Measurements from ENCODE around the gene AQP6. TPM values are rescaled to one million over a fixed set of nuclear protein-coding genes. Genes with fewer than 3 reads are reported as not detected.

The AQP6 gene
- total and polyA plus RNA-seq, 9 donors = under 0.01 to 0.08 (median 0.04) TPM; not detected in 6

- Histone ChIP-seq H3K36me3 (no peaks in the 10 kb centered on the region), H3K9me3 (no peaks in the 10 kb centered on the region), H3K4me3 (no peak overlapping the region), H3K4me1 (ENCODE audit: insufficient read depth) (peaks cover 3% of the 10 kb centered on the region), H3K27ac (no peak overlapping the region), H3K27me3 (no peaks in the 10 kb centered on the region)
- DNase-seq = peak in 2 of 5 donors; percentile 1 to 4
- intact Hi-C loops (cut with DNase I) = loop anchor here in 1 of 4 donors (5.0 kb wide), 1 partner anchor 83 kb away; no protein-coding TSS in a partner anchor
- TF ChIP-seq POLR2A (IDR thresholded peaks at IDR 0.05) (no peak), EP300 (IDR thresholded peaks at IDR 0.05) (no peak), CTCF (IDR thresholded peaks at IDR 0.05) (no peak)
- WGBS, 3 donors = 94 to 95% (median 94%) methylated on average over 3 of the region's 3 CpGs
These were observed 22.9 kb upstream of the AQP6 start for GRCh38 chr12:49949866-49950265.

GRCh38 chr12:49950273-49951251 lies 22.2 kb upstream of the AQP6 start, which contains the start of gene AQP2:
Gene AQP2 (plus strand): TSS chr12:49950737. CDS start chr12:49950831, 94 bp downstream.
- peak in 2 of 5 donors; percentile 2 to 28 for DNase-seq
- 80 to 82% (median 82%) methylated on average over 32 of the region's 32 CpGs for WGBS, 3 donors
- intact Hi-C loops (cut with DNase I) = no loop called here

GRCh38 chr12:49951411-49952240 lies 21.1 kb upstream of the AQP6 start:
- H3K4me3 ChIP-seq = no peak overlapping the region
- 81 to 85% (median 82%) methylated on average over 14 of the region's 14 CpGs for WGBS, 3 donors
- DNase-seq = peak in 1 of 5 donors; percentile 17
- H3K36me3 ChIP-seq = no peaks in the 10 kb centered on the region
- no peaks in the 10 kb centered on the region for H3K4me1 ChIP-seq (ENCODE audit: insufficient read depth)
- H3K27ac ChIP-seq = no peak overlapping the region
- intact Hi-C loops (cut with DNase I) = no loop called here
- H3K9me3 ChIP-seq = no peaks in the 10 kb centered on the region
- no peak for TF ChIP-seq POLR2A (IDR thresholded peaks at IDR 0.05)
- TF ChIP-seq EP300 (IDR thresholded peaks at IDR 0.05) = no peak
- TF ChIP-seq CTCF (IDR thresholded peaks at IDR 0.05) = no peak
- no peaks in the 10 kb centered on the region for H3K27me3 ChIP-seq

More at GRCh38 chr12:49950273-49951251, 22.2 kb upstream of the AQP6 start, which contains the start of gene AQP2:
- no peak within 1 kb of the TSS for H3K27ac ChIP-seq
- no peaks in the 10 kb centered on the region for H3K9me3 ChIP-seq
- no peaks in the 10 kb centered on the region for H3K36me3 ChIP-seq
- TF ChIP-seq CTCF (IDR thresholded peaks at IDR 0.05) (no peak), POLR2A (IDR thresholded peaks at IDR 0.05) (no peak), EP300 (IDR thresholded peaks at IDR 0.05) (no peak)
- H3K4me1 ChIP-seq (ENCODE audit: insufficient read depth) = no peaks in the 10 kb centered on the region
- no peak within 1 kb of the TSS for H3K4me3 ChIP-seq
- no peaks in the 10 kb centered on the region for H3K27me3 ChIP-seq

- peak in 1 of 5 donors; percentile 12 for DNase-seq
- WGBS, 3 donors = 88 to 100% (median 95%) methylated on average over 1 of the region's 1 CpG
These were observed 20.2 kb upstream of the AQP6 start for GRCh38 chr12:49952391-49953055.

More at GRCh38 chr12:49952391-49953055, 20.2 kb upstream of the AQP6 start:
- Histone ChIP-seq H3K9me3 (no peaks in the 10 kb centered on the region), H3K27me3 (no peaks in the 10 kb centered on the region), H3K4me3 (no peak overlapping the region), H3K27ac (no peak overlapping the region), H3K4me1 (ENCODE audit: insufficient read depth) (no peaks in the 10 kb centered on the region), H3K36me3 (no peaks in the 10 kb centered on the region)
- intact Hi-C loops (cut with DNase I) = no loop called here
- TF ChIP-seq EP300 (IDR thresholded peaks at IDR 0.05) (no peak), CTCF (IDR thresholded peaks at IDR 0.05) (no peak)
